DOHH2 (cell line): Measurements from ENCODE around the gene SOX21.

Experiments used
- EZH2phosphoT487 ChIP-seq: fragments of 200-600 bp; sonication (generic); IDR thresholded peaks from 2 replicates; pipeline ENCODE4 v1.6.1; 2017; ENCODE audit warnings: borderline replicate concordance, mild to moderate bottlenecking, antibody characterized with exemption, low read length, moderate library complexity, mixed read lengths
- TF ChIP-seq, protein P1 (sequence below): fragments of 200-600 bp; sonication (generic); IDR thresholded peaks from one replicate; pipeline ENCODE4 v1.5.1; 2014; ENCODE audit warnings: antibody characterized with exemption, mild to moderate bottlenecking, low read depth, low read length; ENCODE audit not compliant: poor library complexity, severe bottlenecking

DNA sequence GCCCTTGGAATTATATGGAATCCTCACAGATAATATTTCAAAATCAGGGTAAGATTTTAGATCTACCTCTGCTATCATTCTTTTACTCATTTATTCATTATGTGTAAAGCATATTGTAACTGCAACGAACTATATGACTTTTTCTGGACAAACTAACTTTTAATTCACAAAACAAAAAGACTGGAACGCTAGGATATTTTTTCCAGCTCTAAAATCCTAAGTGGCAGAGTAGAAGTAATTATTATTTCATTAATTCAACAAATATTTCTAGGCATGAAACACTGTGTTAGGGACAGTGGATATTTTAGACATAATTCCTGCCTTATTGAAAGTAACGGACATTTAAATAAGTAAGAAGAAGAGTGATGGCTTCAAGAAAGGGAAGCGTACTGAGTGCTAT lies 26.9 kb upstream of the SOX21 start:
- TF ChIP-seq, protein P1, sequence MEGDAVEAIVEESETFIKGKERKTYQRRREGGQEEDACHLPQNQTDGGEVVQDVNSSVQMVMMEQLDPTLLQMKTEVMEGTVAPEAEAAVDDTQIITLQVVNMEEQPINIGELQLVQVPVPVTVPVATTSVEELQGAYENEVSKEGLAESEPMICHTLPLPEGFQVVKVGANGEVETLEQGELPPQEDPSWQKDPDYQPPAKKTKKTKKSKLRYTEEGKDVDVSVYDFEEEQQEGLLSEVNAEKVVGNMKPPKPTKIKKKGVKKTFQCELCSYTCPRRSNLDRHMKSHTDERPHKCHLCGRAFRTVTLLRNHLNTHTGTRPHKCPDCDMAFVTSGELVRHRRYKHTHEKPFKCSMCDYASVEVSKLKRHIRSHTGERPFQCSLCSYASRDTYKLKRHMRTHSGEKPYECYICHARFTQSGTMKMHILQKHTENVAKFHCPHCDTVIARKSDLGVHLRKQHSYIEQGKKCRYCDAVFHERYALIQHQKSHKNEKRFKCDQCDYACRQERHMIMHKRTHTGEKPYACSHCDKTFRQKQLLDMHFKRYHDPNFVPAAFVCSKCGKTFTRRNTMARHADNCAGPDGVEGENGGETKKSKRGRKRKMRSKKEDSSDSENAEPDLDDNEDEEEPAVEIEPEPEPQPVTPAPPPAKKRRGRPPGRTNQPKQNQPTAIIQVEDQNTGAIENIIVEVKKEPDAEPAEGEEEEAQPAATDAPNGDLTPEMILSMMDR = no peak
- no peak for TF ChIP-seq EZH2phosphoT487
